Measurements from ENCODE around the gene RFWD3.

GRCh38 chr16:74700116-74700437, 33.4 kb upstream of the RFWD3 start:
- TF ChIP-seq EZH2 (IDR thresholded peaks at IDR 0.05; ENCODE audit: borderline replicate concordance, low read length) (no peak), CTCF (IDR thresholded peaks at IDR 0.05; ENCODE audit: low read length) (no peak)
